Activated B cell treated with CpG ODN at 0.5 μM for 24 hours (primary cell): ENCODE data around the gene MUC2. TPM values are rescaled to one million over a fixed set of nuclear protein-coding genes. Genes with fewer than 3 reads are reported as not detected.

Experiments
- ATAC-seq: fragments of 200-7000 bp; cut with Tn5 transposase; one replicate; pipeline ENCODE4 v1.10.0; 2021; ENCODE audit warnings: low read depth, mild to moderate bottlenecking, moderate library complexity
- CTCF ChIA-PET: fragments of 350-600 bp; sonication (Branson Sonifier 250); formaldehyde crosslinking; loops from one replicate; lab custom pipeline; 2021; ENCODE audit warnings: antibody characterized with exemption; lab: Charles Lee
- POLR2A ChIA-PET: fragments of 350-600 bp; sonication (Branson Sonifier 250); formaldehyde crosslinking; loops from one replicate; lab custom pipeline; 2021; ENCODE audit warnings: antibody characterized with exemption; lab: Charles Lee
- DNase-seq: peaks from one replicate; pipeline ENCODE4 v3.0.0; 2022
- H3K27ac Mint-ChIP-seq: one replicate; pipeline ENCODE4 v1.8.0; 2020; ENCODE audit warnings: mixed read lengths
- H3K27me3 Mint-ChIP-seq: one replicate; pipeline ENCODE4 v1.8.0; 2021; ENCODE audit warnings: mixed read lengths
- H3K36me3 Mint-ChIP-seq: one replicate; pipeline ENCODE4 v1.8.0; 2021; ENCODE audit warnings: low read depth, mixed read lengths
- H3K4me1 Mint-ChIP-seq: one replicate; pipeline ENCODE4 v1.8.0; 2021; ENCODE audit warnings: mixed read lengths
- H3K4me3 Mint-ChIP-seq: one replicate; pipeline ENCODE4 v1.8.0; 2020; ENCODE audit warnings: mild to moderate bottlenecking, mixed read lengths
- H3K9me3 Mint-ChIP-seq: one replicate; pipeline ENCODE4 v1.8.0; 2020; ENCODE audit warnings: mixed read lengths
- intact Hi-C: fragments of 100-400 bp; cut with micrococcal nuclease; formaldehyde crosslinking; loops from one replicate; pipeline ENCODE4 v1.15.1; 2024
- total RNA-seq: library from RNA; stranded (reverse); gene quantifications from 2 replicates; pipeline ENCODE4 v1.2.3, GENCODE V29; 2022
- TF ChIP-seq, protein P1 (sequence below): fragments of 200-600 bp; IDR thresholded peaks from one replicate; pipeline ENCODE4 v1.8.0; 2022; ENCODE audit warnings: antibody characterized with exemption, mild to moderate bottlenecking

Gene MUC2
- total RNA-seq, 1 donor from 2014 or later, result not detected

DNA sequence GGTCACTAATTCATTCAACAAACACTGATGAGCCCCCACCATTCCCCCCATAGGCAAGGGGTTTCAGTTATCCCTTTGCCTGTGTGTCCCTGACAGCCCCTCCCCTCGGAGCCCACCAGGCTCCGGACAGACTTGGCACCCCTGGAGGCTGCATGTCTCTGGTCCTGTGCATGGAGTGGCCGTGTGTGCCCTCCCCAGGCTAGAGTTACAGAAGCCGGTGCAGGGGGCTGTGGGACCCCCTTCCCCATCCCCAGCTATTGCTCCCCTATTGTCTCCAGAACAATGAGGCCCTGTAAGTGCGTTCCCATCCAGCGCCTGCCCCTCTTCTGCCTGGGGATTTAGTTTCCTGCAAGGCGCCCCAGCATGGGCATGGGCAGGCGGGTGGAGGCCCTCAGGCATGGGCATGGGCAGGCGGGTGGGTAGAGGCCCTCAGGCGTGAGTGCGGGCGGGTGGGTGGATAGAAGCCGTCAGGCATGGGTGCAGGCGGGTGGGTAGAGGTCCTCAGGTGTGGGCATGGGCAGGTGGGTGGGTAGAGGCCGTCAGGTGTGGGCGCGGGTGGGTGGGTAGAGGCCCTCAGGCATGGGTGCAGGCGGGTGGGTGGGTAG, 1.5 kb downstream of the MUC2 start:
- Mint-ChIP-seq H3K27ac (no peak overlapping the region), H3K9me3 (no peaks in the 10 kb centered on the region), H3K36me3 (no peaks in the 10 kb centered on the region), H3K4me1 (no peaks in the 10 kb centered on the region), H3K4me3 (no peak overlapping the region), H3K27me3 (no peaks in the 10 kb centered on the region)
- ATAC-seq (no peak), DNase-seq (no peak)
- TF ChIP-seq, protein P1, sequence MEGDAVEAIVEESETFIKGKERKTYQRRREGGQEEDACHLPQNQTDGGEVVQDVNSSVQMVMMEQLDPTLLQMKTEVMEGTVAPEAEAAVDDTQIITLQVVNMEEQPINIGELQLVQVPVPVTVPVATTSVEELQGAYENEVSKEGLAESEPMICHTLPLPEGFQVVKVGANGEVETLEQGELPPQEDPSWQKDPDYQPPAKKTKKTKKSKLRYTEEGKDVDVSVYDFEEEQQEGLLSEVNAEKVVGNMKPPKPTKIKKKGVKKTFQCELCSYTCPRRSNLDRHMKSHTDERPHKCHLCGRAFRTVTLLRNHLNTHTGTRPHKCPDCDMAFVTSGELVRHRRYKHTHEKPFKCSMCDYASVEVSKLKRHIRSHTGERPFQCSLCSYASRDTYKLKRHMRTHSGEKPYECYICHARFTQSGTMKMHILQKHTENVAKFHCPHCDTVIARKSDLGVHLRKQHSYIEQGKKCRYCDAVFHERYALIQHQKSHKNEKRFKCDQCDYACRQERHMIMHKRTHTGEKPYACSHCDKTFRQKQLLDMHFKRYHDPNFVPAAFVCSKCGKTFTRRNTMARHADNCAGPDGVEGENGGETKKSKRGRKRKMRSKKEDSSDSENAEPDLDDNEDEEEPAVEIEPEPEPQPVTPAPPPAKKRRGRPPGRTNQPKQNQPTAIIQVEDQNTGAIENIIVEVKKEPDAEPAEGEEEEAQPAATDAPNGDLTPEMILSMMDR, result no peak
- intact Hi-C loops, result no loop called here
- POLR2A ChIA-PET, result no interaction called here
- CTCF ChIA-PET, result no interaction called here

DNA sequence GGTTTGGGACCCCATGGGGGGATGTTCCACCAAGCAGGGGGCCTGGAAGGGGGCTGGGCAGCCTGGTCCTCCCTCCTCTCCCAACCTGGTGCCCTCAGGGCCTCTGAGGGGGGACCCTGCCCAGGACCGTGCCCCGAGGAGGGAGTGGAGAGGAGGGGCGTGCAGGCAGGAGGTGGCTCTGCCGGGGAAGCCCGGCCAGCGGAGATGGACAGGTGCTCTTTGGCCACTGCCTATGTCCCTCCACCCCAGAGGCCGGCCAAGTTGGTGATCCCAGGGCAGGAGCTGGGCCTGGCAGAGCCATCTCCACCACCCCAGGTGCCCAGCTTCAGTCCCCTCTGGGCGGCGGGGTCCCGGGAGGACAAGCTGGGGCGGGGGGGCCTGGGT, 2.4 kb downstream of the MUC2 start:
- no peak for DNase-seq
- POLR2A ChIA-PET, result no interaction called here
- H3K36me3 Mint-ChIP-seq, result no peaks in the 10 kb centered on the region
- TF ChIP-seq, protein P1, result no peak
- H3K9me3 Mint-ChIP-seq, result no peaks in the 10 kb centered on the region
- intact Hi-C loops, result no loop called here
- CTCF ChIA-PET, result no interaction called here
- no peaks in the 10 kb centered on the region for H3K4me1 Mint-ChIP-seq
- H3K4me3 Mint-ChIP-seq, result no peak overlapping the region
- H3K27me3 Mint-ChIP-seq, result no peaks in the 10 kb centered on the region
- H3K27ac Mint-ChIP-seq, result no peak overlapping the region
- ATAC-seq, result no peak

DNA sequence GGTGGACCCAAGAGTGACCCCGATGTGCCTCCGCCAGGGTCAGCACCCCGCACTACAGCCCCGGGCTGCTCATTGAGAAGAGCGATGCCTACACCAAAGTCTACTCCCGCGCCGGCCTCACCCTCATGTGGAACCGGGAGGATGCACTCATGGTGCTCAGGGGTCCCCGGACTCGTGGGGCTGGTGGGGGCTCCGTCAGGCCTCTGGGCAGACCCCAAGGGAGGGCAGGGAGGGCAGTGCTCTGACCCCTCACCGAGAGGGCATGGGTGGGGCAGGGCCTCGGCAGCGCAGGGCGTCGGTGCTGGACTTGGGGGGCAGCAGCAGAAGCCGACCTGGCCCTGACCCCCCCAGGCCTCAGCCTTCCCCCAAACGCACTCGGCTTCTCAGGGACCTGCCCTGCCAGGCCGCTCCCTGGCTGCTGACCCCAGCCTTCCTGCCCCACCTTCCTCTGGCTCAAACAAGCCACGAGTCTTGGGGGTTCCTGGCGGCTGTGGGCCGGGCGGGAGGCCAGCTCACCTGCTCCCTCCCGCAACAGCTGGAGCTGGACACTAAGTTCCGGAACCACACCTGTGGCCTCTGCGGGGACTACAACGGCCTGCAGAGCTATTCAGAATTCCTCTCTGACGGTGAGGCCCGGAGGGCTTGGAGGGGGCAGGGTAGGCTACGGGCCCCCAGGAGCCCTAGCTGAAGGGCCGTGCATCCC, 2.9 kb downstream of the MUC2 start:
- Mint-ChIP-seq H3K27ac (no peak overlapping the region), H3K9me3 (no peaks in the 10 kb centered on the region), H3K4me1 (no peaks in the 10 kb centered on the region), H3K27me3 (no peaks in the 10 kb centered on the region), H3K4me3 (no peak overlapping the region), H3K36me3 (no peaks in the 10 kb centered on the region)
- ChIA-PET CTCF (no interaction called here), POLR2A (no interaction called here)
- intact Hi-C loops, result no loop called here
- DNase-seq (no peak), ATAC-seq (no peak)
- TF ChIP-seq, protein P1, result no peak

DNA sequence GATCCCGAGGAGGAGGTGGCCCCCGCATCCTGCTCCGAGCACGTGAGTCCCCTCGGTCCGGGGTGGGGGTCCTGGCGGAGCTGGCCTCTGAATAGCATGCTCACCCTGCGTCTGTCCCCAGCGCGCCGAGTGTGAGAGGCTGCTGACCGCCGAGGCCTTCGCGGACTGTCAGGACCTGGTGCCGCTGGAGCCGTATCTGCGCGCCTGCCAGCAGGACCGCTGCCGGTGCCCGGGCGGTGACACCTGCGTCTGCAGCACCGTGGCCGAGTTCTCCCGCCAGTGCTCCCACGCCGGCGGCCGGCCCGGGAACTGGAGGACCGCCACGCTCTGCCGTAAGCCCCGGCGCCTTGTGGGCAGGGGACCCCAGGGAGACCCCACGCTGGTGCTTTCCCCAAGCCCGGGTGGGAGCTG, 3.5 kb downstream of the MUC2 start:
- Mint-ChIP-seq H3K27ac (no peak overlapping the region), H3K36me3 (no peaks in the 10 kb centered on the region), H3K4me1 (no peaks in the 10 kb centered on the region), H3K27me3 (no peaks in the 10 kb centered on the region), H3K9me3 (no peaks in the 10 kb centered on the region), H3K4me3 (no peak overlapping the region)
- DNase-seq (no peak), ATAC-seq (no peak)
- TF ChIP-seq, protein P1, result no peak
- POLR2A ChIA-PET, result no interaction called here
- CTCF ChIA-PET, result no interaction called here
- intact Hi-C loops, result no loop called here

DNA sequence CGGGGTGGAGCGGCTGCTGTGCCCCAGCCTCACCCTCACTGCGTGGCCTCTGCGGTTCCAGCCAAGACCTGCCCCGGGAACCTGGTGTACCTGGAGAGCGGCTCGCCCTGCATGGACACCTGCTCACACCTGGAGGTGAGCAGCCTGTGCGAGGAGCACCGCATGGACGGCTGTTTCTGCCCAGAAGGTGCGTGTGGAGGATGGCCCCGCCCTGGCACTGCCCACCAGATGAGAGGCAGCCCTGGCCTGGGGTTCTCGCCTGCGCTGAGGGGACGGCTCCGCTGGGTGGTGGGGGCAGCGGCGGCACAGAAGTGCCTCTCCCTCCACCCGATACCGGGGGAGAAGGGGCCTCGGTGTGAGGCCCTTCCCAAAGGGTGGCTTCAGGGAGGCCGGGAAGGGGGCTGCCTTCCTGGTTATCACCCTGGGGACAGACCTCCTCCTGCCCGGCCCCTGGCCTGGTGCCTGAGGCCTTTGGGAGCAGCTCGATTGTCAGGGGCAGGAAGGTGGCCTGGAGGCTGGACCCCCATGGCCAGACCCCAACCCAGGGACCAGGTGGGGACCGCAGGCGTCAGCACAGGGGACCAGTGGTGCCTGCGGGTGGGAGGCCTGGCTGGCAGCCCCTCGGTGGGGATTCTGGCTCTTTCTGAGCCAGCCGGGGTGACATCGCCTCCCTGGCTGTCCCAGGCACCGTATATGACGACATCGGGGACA, 7.1 kb downstream of the MUC2 start:
- no peaks in the 10 kb centered on the region for H3K9me3 Mint-ChIP-seq
- ChIA-PET POLR2A (no interaction called here), CTCF (no interaction called here)
- no peak overlapping the region for H3K27ac Mint-ChIP-seq
- ATAC-seq (no peak), DNase-seq (no peak)
- intact Hi-C loops, result no loop called here
- no peaks in the 10 kb centered on the region for H3K36me3 Mint-ChIP-seq
- TF ChIP-seq, protein P1, result no peak
- no peaks in the 10 kb centered on the region for H3K27me3 Mint-ChIP-seq
- no peaks in the 10 kb centered on the region for H3K4me1 Mint-ChIP-seq
- H3K4me3 Mint-ChIP-seq, result no peak overlapping the region
